Activated CD4-positive, alpha-beta memory T cell treated with anti-CD3 and anti-CD28 coated beads, Interleukin-2, amount 10 ng/mL, durations not matched to agents 7 days and 5 days (primary cell): ENCODE measurements around the gene KDM3B. TPM values are rescaled to one million over a fixed set of nuclear protein-coding genes. Genes with fewer than 3 reads are reported as not detected.

Experiments used
- CTCF ChIA-PET: fragments of 350-600 bp; sonication (Branson Sonifier 250); formaldehyde crosslinking; loops from one replicate; lab custom pipeline; 2021; ENCODE audit warnings: antibody characterized with exemption, inconsistent platforms; lab: Charles Lee
- POLR2A ChIA-PET: fragments of 350-600 bp; sonication (Branson Sonifier 250); formaldehyde crosslinking; loops from one replicate; lab custom pipeline; 2021; ENCODE audit warnings: antibody characterized with exemption; lab: Charles Lee
- DNase-seq: peaks from one replicate; pipeline ENCODE4 v3.0.0-alpha.2; 2020
- H3K27ac Mint-ChIP-seq: one replicate; pipeline ENCODE4 v1.8.0; 2021; ENCODE audit warnings: mild to moderate bottlenecking, mixed read lengths
- H3K27me3 Mint-ChIP-seq: one replicate; pipeline ENCODE4 v1.8.0; 2021; ENCODE audit warnings: mixed read lengths
- H3K36me3 Mint-ChIP-seq: one replicate; pipeline ENCODE4 v1.8.0; 2021; ENCODE audit warnings: low read depth, mixed read lengths
- H3K4me1 Mint-ChIP-seq: one replicate; pipeline ENCODE4 v1.8.0; 2021; ENCODE audit warnings: mixed read lengths
- H3K4me3 Mint-ChIP-seq: one replicate; pipeline ENCODE4 v1.8.0; 2021; ENCODE audit warnings: mild to moderate bottlenecking, mixed read lengths
- H3K9me3 Mint-ChIP-seq: one replicate; pipeline ENCODE4 v1.8.0; 2021; ENCODE audit warnings: mixed read lengths
- total RNA-seq, 2 experiments: library from RNA; stranded (reverse); gene quantifications; one replicate each; pipeline ENCODE4 v1.2.3, GENCODE V29; 2021

Gene KDM3B
- total RNA-seq, 2 experiments from 2014 or later = 51.9 to 57.9 TPM

DNA sequence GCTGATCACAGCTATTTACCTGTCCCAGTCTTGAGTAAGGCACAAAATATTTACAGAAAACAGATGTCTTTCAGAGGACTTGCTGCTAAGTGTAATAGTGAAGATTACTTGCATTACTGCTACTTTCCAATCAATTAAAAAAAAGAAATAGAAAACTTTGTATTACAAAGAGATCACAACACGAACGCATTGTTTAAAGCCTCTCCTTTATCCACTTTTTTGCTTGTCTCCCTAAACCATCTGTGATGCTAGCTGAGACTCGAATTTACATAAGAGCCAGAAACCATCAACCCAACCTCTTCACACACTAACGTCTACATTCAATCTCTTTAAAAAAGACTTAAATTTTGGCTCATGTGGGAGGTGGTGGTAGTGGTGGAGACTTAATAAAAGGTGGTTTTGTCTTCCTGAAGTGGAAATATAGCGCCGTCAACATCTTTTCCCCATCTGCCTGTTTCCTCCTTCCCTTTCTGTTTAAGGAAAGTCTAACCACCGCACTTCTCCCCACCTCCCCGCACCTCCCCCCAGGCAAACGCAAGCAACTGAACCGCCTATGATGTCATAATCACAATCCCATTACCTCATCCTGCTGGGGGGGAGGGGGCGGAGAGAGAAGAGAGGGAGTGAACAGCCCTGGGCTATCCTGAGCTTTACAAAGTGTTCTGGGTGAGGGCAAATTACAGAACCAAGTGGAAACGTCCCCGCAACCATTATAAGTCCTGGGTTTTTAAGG lies 15.4 kb upstream of the KDM3B start:
- Mint-ChIP-seq H3K4me3 (peak overlapping the region; percentile 82), H3K9me3 (no peaks in the 10 kb centered on the region), H3K36me3 (peaks cover 15% of the 10 kb centered on the region), H3K27ac (peak overlapping the region; percentile 89), H3K4me1 (peaks cover 48% of the 10 kb centered on the region), H3K27me3 (no peaks in the 10 kb centered on the region)
- ChIA-PET POLR2A (interaction anchor here (1.1 to 6.1 kb wide), 13 partner anchors 8 to 238 kb away, joined by 3 to 182 read pairs (median 5); partner anchors contain the start of genes EGR1, ETF1, HSPA9 and KDM3B), CTCF (interaction anchor here (17.2 kb wide), 1 partner anchor 14 kb away, joined by 387 read pairs; the partner anchor contains the start of gene KDM3B)
- no peak for DNase-seq

DNA sequence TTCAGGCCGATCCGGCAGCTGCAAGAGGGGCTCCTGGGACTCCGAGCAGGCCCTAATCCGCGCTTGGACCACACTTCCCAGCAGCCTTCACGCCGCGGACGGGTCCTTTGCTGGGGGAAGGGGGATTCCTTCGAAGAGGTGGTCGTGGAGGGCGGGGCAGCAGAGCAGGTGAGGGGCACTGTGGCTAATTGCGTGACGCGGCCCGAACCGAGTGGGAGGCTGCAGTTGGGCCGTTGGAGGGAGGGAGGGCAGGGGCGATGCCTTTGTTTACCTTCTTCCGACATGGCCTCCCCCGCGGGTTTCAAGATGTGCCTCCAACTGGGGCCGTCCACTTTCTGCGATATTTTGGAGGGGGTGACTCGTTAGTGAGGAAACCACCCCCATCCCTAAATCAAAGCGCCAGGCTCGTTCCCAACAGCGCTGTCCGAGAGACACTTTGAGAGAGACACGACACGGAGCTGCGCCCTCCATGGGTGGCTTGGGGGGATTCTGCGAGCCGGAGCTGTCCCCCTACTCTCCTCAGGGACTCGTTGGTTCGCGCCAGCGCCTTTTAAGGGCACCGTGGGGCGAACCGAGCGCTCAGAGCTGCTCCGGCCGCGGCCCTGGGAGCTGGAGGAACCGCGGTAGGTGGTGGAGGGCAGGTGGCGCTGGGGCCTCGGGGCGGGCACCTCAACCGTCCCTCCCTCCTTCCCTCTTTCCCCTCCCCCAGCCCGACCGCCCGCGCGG lies 14.6 kb upstream of the KDM3B start, which contains the start of gene FAM53C:
FAM53C (plus strand) TSS at position 582 of the 726 bp plus-strand sequence. CDS start 3,070 bp downstream, outside the sequence.
- peaks cover 15% of the 10 kb centered on the region for H3K36me3 Mint-ChIP-seq
- CTCF ChIA-PET = interaction anchor here (0.9 to 17.2 kb wide), 3 partner anchors 10 to 449 kb away, joined by 4 to 387 read pairs (median 4); partner anchors contain the start of genes KDM3B and PKD2L2
- H3K4me3 Mint-ChIP-seq = peak within 1 kb of the TSS; percentile 82
- DNase-seq = peak; percentile 93
- no peaks in the 10 kb centered on the region for H3K27me3 Mint-ChIP-seq
- POLR2A ChIA-PET = interaction anchor here (0.6 to 6.1 kb wide), 23 partner anchors 8 to 955 kb away, joined by 3 to 182 read pairs (median 4); partner anchors contain the start of genes EGR1, ETF1, HSPA9 and KDM3B
- H3K9me3 Mint-ChIP-seq = no peaks in the 10 kb centered on the region
- peaks cover 42% of the 10 kb centered on the region for H3K4me1 Mint-ChIP-seq
- peak within 1 kb of the TSS; percentile 89 for H3K27ac Mint-ChIP-seq

- ChIA-PET POLR2A (interaction anchor here (0.6 to 6.1 kb wide), 22 partner anchors 9 to 954 kb away, joined by 3 to 182 read pairs (median 4); partner anchors contain the start of genes CDC23, EGR1, ETF1 and KDM3B), CTCF (interaction anchor here (0.9 to 17.2 kb wide), 4 partner anchors 10 to 449 kb away, joined by 3 to 387 read pairs (median 4); partner anchors contain the start of genes KDM3B and PKD2L2)
- no peak for DNase-seq
- H3K27ac Mint-ChIP-seq = peak overlapping the region; percentile 79
- peaks cover 41% of the 10 kb centered on the region for H3K4me1 Mint-ChIP-seq
- H3K27me3 Mint-ChIP-seq = no peaks in the 10 kb centered on the region
- peak overlapping the region; percentile 82 for H3K4me3 Mint-ChIP-seq
- H3K9me3 Mint-ChIP-seq = no peaks in the 10 kb centered on the region
- peaks cover 18% of the 10 kb centered on the region for H3K36me3 Mint-ChIP-seq
Observed at GRCh38 chr5:138338411-138339090, 13.9 kb upstream of the KDM3B start.

DNA sequence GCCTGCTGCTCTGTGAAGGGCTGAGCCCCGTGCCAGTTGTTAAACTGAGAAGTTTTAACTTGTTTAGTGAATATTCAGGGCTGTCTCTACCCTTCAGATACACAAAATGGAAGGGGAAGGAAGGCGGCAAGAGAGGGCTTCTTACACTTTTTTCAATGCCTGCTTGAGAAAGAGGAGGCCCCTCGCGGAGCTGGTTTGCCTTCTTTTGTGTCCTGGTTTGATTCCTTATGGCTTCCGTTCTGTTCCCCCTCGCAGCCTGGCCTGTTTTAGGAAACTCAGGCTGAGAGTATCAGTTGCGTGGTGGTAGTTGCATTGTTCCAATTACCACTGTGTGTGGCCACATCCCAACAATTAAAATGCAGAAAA lies 13.4 kb upstream of the KDM3B start:
- no peaks in the 10 kb centered on the region for H3K9me3 Mint-ChIP-seq

DNA sequence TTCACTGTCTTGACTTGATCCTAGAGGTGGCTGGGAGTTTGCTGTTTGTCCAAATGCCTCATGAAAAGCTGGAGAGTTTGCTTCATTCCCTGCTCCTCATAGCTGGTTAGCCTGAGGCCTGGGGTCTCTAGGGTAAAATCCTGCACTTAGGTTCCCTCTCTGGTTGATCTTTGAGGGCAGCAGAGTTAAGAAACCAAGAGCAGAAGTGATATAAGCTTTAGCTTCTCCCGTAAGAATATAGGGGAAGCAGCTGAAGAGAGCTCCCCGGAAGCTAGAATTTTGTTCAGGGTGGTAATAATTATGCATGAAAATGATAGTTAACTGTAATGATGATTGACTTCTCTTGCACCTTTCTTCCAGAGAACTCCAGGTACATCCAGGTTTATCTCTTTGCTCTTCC lies 13.0 kb upstream of the KDM3B start:
- POLR2A ChIA-PET = interaction anchor here (0.6 to 6.1 kb wide), 7 partner anchors 9 to 236 kb away, joined by 3 to 182 read pairs (median 5); partner anchors contain the start of genes CDC23, HSPA9 and KDM3B
- DNase-seq = no peak
- peak overlapping the region; percentile 82 for H3K4me3 Mint-ChIP-seq
- H3K36me3 Mint-ChIP-seq = peaks cover 28% of the 10 kb centered on the region
- no peaks in the 10 kb centered on the region for H3K9me3 Mint-ChIP-seq
- H3K4me1 Mint-ChIP-seq = peaks cover 41% of the 10 kb centered on the region
- H3K27ac Mint-ChIP-seq = peak overlapping the region; percentile 79
- CTCF ChIA-PET = interaction anchor here (1.1 to 17.2 kb wide), 2 partner anchors 12 to 164 kb away, joined by 3 to 387 read pairs; partner anchors contain the start of gene KDM3B
- H3K27me3 Mint-ChIP-seq = no peaks in the 10 kb centered on the region

More for the DNA sequence above, 13.4 kb upstream of the KDM3B start:
- no peaks in the 10 kb centered on the region for H3K27me3 Mint-ChIP-seq
- H3K4me3 Mint-ChIP-seq = peak overlapping the region; percentile 82
- peak overlapping the region; percentile 79 for H3K27ac Mint-ChIP-seq
- H3K36me3 Mint-ChIP-seq = peaks cover 24% of the 10 kb centered on the region
- ChIA-PET POLR2A (interaction anchor here (1.0 to 6.1 kb wide), 8 partner anchors 8 to 954 kb away, joined by 3 to 182 read pairs (median 6); partner anchors contain the start of genes CDC23, HSPA9, KDM3B and MATR3), CTCF (interaction anchor here (1.1 to 17.2 kb wide), 3 partner anchors 11 to 164 kb away, joined by 3 to 387 read pairs (median 4); partner anchors contain the start of gene KDM3B)
- H3K4me1 Mint-ChIP-seq = peaks cover 41% of the 10 kb centered on the region
- DNase-seq = no peak

GRCh38 chr5:138340008-138340407 lies 12.5 kb upstream of the KDM3B start:
- CTCF ChIA-PET = interaction anchor here (17.2 kb wide), 1 partner anchor 11 kb away, joined by 387 read pairs; the partner anchor contains the start of gene KDM3B
- H3K4me1 Mint-ChIP-seq = peaks cover 41% of the 10 kb centered on the region

GRCh38 chr5:138344887-138345622 lies 7.4 kb upstream of the KDM3B start:
- Mint-ChIP-seq H3K4me3 (no peak overlapping the region), H3K27me3 (no peaks in the 10 kb centered on the region), H3K27ac (no peak overlapping the region), H3K9me3 (no peaks in the 10 kb centered on the region), H3K36me3 (peaks cover 59% of the 10 kb centered on the region), H3K4me1 (peaks cover 16% of the 10 kb centered on the region)
- POLR2A ChIA-PET = interaction anchor here (1.4 kb wide), 1 partner anchor 13 kb away, joined by 6 read pairs; the partner anchor contains the start of gene CDC25C
- no peak for DNase-seq
- CTCF ChIA-PET = interaction anchor here (1.0 to 1.1 kb wide), 2 partner anchors 8 to 66 kb away, joined by 3 to 6 read pairs; no protein-coding TSS in a partner anchor

More at GRCh38 chr5:138340008-138340407, 12.5 kb upstream of the KDM3B start:
- H3K36me3 Mint-ChIP-seq = peaks cover 32% of the 10 kb centered on the region
- no peaks in the 10 kb centered on the region for H3K27me3 Mint-ChIP-seq
- H3K9me3 Mint-ChIP-seq = no peaks in the 10 kb centered on the region
- POLR2A ChIA-PET = interaction anchor here (0.6 to 6.1 kb wide), 7 partner anchors 9 to 235 kb away, joined by 3 to 182 read pairs (median 4); partner anchors contain the start of genes CDC23, HSPA9 and KDM3B
- DNase-seq = no peak
- H3K27ac Mint-ChIP-seq = no peak overlapping the region
- H3K4me3 Mint-ChIP-seq = peak overlapping the region; percentile 82

GRCh38 chr5:138346889-138347288 lies 5.6 kb upstream of the KDM3B start:
- peaks cover 4% of the 10 kb centered on the region for H3K9me3 Mint-ChIP-seq
- H3K27me3 Mint-ChIP-seq = no peaks in the 10 kb centered on the region
- H3K27ac Mint-ChIP-seq = no peak overlapping the region
- H3K36me3 Mint-ChIP-seq = peaks cover 55% of the 10 kb centered on the region
- peaks cover 10% of the 10 kb centered on the region for H3K4me1 Mint-ChIP-seq
- DNase-seq = no peak
- ChIA-PET CTCF (interaction anchor here (9.7 kb wide), 1 partner anchor 12 kb away, joined by 387 read pairs; the partner anchor contains the start of genes CDC25C and FAM53C), POLR2A (interaction anchor here (0.7 to 3.8 kb wide), 2 partner anchors 9 to 15 kb away, joined by 3 to 19 read pairs; partner anchors contain the start of genes CDC25C and FAM53C)
- no peak overlapping the region for H3K4me3 Mint-ChIP-seq

GRCh38 chr5:138349852-138350562 lies 2.5 kb upstream of the KDM3B start:
- peaks cover 8% of the 10 kb centered on the region for H3K9me3 Mint-ChIP-seq
- H3K36me3 Mint-ChIP-seq = peaks cover 54% of the 10 kb centered on the region
- no peak for DNase-seq
- H3K27ac Mint-ChIP-seq = no peak overlapping the region
- ChIA-PET CTCF (interaction anchor here (2.7 to 9.7 kb wide), 2 partner anchors 15 to 116 kb away, joined by 15 to 387 read pairs; partner anchors contain the start of genes CDC25C, EGR1 and FAM53C), POLR2A (interaction anchor here (1.6 to 6.5 kb wide), 2 partner anchors 11 to 18 kb away, joined by 5 to 182 read pairs; partner anchors contain the start of genes CDC25C and FAM53C)
- no peaks in the 10 kb centered on the region for H3K27me3 Mint-ChIP-seq
- H3K4me3 Mint-ChIP-seq = no peak overlapping the region
- peaks cover 29% of the 10 kb centered on the region for H3K4me1 Mint-ChIP-seq

DNA sequence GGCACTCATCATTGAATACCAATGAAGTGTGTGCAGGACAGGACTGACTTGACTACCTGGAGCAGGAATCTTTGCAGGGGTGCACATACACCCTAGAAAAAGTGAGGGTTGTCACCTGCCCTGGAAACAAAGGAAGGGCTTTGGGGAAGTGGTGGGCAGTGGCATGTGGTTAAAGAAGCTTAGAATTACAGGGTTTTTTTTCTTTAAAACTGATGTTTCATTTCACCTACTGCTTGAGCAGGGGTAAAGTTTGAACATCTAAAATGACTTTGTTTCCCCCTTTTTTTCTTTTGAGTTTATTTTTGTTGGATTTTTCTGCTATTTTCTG lies 2.0 kb upstream of the KDM3B start:
- Mint-ChIP-seq H3K27ac (no peak overlapping the region), H3K9me3 (peaks cover 8% of the 10 kb centered on the region), H3K4me3 (no peak overlapping the region), H3K36me3 (peaks cover 52% of the 10 kb centered on the region), H3K27me3 (no peaks in the 10 kb centered on the region), H3K4me1 (peaks cover 34% of the 10 kb centered on the region)
- DNase-seq = no peak
- POLR2A ChIA-PET = interaction anchor here (1.6 to 6.5 kb wide), 3 partner anchors 11 to 192 kb away, joined by 5 to 182 read pairs (median 35); partner anchors contain the start of genes CDC25C, ETF1 and FAM53C
- CTCF ChIA-PET = interaction anchor here (2.7 to 9.7 kb wide), 2 partner anchors 15 to 115 kb away, joined by 15 to 387 read pairs; partner anchors contain the start of genes CDC25C, EGR1 and FAM53C
